ENCODE measurements around the gene KIAA1549. TPM values are rescaled to one million over a fixed set of nuclear protein-coding genes. Genes with fewer than 3 reads are reported as not detected.

The KIAA1549 gene
- total and polyA plus RNA-seq, 2 of the 8 experiments (the other 6 are each of a cell fraction or from before 2014, with no cell fraction given), result 6.5 to 17.3 TPM

DNA sequence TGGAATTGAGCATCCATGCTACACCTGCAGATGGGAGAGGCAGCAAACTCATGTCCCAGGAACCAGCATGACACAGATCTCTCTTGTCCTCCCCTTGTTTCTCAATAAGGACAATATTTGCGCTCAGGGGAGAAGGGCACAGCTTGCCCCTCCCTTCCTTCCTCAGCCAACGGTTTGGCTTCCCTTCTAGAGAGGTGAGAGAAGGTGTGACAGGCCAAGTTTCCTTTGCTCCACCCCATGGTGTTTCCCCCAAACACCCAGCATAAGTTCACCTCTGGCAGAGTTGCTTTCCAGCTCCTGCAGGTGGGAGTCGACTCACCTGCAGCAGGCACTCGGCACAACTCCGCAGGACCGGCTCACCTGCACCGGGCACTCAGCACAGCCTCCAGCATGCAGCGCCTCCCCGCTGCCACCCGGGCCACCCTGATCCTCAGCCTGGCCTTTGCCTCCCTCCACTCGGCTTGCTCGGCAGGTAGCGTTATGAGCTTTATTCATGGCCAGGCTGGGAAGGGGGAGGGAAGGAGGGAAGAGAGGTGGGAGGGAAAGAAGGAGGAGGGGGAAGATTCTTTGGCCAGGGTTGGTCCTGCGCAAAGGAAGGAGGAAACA, 183.4 kb downstream of the KIAA1549 start, which contains the start of the genes ATP6V0A4 and TMEM213 (continued):
- TF ChIP-seq, protein P1, sequence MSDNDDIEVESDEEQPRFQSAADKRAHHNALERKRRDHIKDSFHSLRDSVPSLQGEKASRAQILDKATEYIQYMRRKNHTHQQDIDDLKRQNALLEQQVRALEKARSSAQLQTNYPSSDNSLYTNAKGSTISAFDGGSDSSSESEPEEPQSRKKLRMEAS (IDR thresholded peaks at IDR 0.05), result peak; percentile 68
- no peak for TF ChIP-seq BACH1 (IDR thresholded peaks at IDR 0.05; ENCODE audit: low read length)
- TF ChIP-seq USF2 (IDR thresholded peaks at IDR 0.05; ENCODE audit: low read length), result no peak
- 0 out of 2 replicates have a peak, but pooled peaks have one; percentile 9 for TF ChIP-seq POU5F1 (IDR thresholded peaks at IDR 0.05; ENCODE audit: low read depth, low read length)
- TF ChIP-seq BCL11A (IDR thresholded peaks at IDR 0.05; ENCODE audit: low read depth in 2 of 2, low read length in 2 of 2), result no peak
- TF ChIP-seq TBP (IDR thresholded peaks at IDR 0.05; ENCODE audit: low read depth, low read length), result peak; percentile 62; the same call in 1 of the 2 replicates
- TF ChIP-seq BRCA1 (IDR thresholded peaks at IDR 0.05; ENCODE audit: low read depth, low read length), result no peak
- no peak for TF ChIP-seq SRF (IDR thresholded peaks at IDR 0.05; ENCODE audit: low read depth, low read length)
- TF ChIP-seq JUN (IDR thresholded peaks at IDR 0.05; ENCODE audit: low read depth, low read length), result no peak
- TF ChIP-seq, protein P2, sequence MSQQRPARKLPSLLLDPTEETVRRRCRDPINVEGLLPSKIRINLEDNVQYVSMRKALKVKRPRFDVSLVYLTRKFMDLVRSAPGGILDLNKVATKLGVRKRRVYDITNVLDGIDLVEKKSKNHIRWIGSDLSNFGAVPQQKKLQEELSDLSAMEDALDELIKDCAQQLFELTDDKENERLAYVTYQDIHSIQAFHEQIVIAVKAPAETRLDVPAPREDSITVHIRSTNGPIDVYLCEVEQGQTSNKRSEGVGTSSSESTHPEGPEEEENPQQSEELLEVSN (IDR thresholded peaks at IDR 0.05), result no peak; the same call in 1 of the 2 replicates
- no peak for TF ChIP-seq EP300 (IDR thresholded peaks at IDR 0.05; ENCODE audit: borderline replicate concordance in 1 of 2, low read depth in 2 of 2, low read length in 2 of 2)
- no peak for TF ChIP-seq SIX5 (IDR thresholded peaks at IDR 0.05; ENCODE audit: low read depth, low read length)
- TF ChIP-seq TCF12 (IDR thresholded peaks at IDR 0.05; ENCODE audit: low read depth, low read length), result 0 out of 2 replicates have a peak, but pooled peaks have one; percentile 27
- TF ChIP-seq CTCF (IDR thresholded peaks at IDR 0.05; ENCODE audit: control extremely low read depth in 1 of 3, insufficient read depth in 1 of 3, low read depth in 1 of 3, low read length in 3 of 3), result peak; percentile 30 to 52 (median 33)
- no peak for TF ChIP-seq YY1 (IDR thresholded peaks at IDR 0.05; ENCODE audit: low read depth, low read length)
- no peak for TF ChIP-seq KDM4A (IDR thresholded peaks at IDR 0.05; ENCODE audit: low read depth, low read length, severe bottlenecking)
- no peak for TF ChIP-seq GTF2F1 (IDR thresholded peaks at IDR 0.05; ENCODE audit: borderline replicate concordance, low read depth, low read length)
- TF ChIP-seq POLR2A (IDR thresholded peaks at IDR 0.05; ENCODE audit: control extremely low read depth in 1 of 2, low read depth in 2 of 2, low read length in 2 of 2), result no peak
- peak; percentile 19 for TF ChIP-seq CTBP2 (IDR thresholded peaks at IDR 0.05; ENCODE audit: borderline replicate concordance, insufficient read depth, insufficient read length, low read length)

Data from H1 (cell line).